T-helper 1 cell treated with Interleukin-12 subunit alpha and Interleukin-12 subunit beta and Interleukin-4 antibody, amounts not matched to agents 30 μg/mL and 1 μg/mL, for 36 hours (primary cell): ENCODE results near the gene STBD1.
"Not testable (repeated sequence)": the region's sequence is repeated elsewhere in the genome, so short reads cannot be mapped to it uniquely, and the experiment has no call there.

ENCODE experiments used
- H3K27ac Mint-ChIP-seq: one replicate; pipeline ENCODE4 v1.8.0; 2021; ENCODE audit warnings: mild to moderate bottlenecking, mixed read lengths
- H3K27me3 Mint-ChIP-seq: one replicate; pipeline ENCODE4 v1.8.0; 2021; ENCODE audit warnings: low read depth, mixed read lengths
- H3K36me3 Mint-ChIP-seq: one replicate; pipeline ENCODE4 v1.8.0; 2021; ENCODE audit warnings: low read depth, mixed read lengths
- H3K4me1 Mint-ChIP-seq: one replicate; pipeline ENCODE4 v1.8.0; 2021; ENCODE audit warnings: low read depth, mixed read lengths
- H3K4me3 Mint-ChIP-seq: one replicate; pipeline ENCODE4 v1.8.0; 2021; ENCODE audit warnings: mild to moderate bottlenecking, moderate library complexity, mixed read lengths
- H3K9me3 Mint-ChIP-seq: one replicate; pipeline ENCODE4 v1.8.0; 2021; ENCODE audit warnings: mixed read lengths

Gene STBD1

DNA sequence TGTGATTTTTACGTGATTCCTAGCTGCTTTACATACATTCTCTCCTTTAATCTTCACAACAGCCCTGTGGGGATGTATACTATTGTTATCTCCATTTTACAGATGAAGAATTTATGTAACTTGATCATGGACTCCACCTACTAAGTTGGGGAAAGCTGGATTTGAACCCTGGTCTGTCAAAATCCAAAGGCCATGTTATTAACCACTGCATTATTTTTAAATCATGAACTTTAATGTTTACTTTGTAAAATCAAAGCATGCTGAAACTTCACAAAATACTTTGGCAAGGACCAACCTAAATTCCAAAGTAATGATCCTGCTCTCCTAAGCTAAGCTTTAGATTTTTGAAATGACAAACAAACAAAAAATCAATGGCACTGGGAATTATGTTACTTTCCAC lies 28.9 kb upstream of the STBD1 start:
- no peaks in the 10 kb centered on the region for H3K9me3 Mint-ChIP-seq

DNA sequence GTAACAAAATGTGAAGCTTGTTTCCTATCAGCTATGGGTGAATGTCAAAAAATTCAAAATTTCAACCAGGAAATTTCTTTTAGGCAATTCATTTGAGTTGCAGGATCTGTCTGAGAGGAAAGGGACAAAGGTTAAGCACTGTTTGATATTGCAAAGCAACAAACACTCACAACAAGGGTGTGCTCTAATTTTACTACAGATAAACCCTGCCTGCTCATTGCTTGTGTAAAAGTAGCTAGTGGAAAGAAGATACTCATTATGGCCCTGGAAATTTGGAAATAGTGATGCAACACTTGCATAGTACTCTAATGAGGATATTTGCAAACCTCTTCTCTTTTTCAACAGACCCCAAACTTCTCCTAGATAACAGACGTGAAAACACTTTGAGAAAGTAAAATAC lies 27.9 kb upstream of the STBD1 start:
- Mint-ChIP-seq H3K27me3 (peaks cover 27% of the 10 kb centered on the region), H3K4me3 (no peak overlapping the region), H3K4me1 (no peaks in the 10 kb centered on the region), H3K27ac (no peak overlapping the region), H3K36me3 (no peaks in the 10 kb centered on the region), H3K9me3 (no peaks in the 10 kb centered on the region)

More for the DNA sequence above, 28.9 kb upstream of the STBD1 start:
- H3K4me3 Mint-ChIP-seq: no peak overlapping the region
- no peaks in the 10 kb centered on the region for H3K36me3 Mint-ChIP-seq
- peaks cover 32% of the 10 kb centered on the region for H3K27me3 Mint-ChIP-seq
- H3K4me1 Mint-ChIP-seq: no peaks in the 10 kb centered on the region
- H3K27ac Mint-ChIP-seq: no peak overlapping the region

DNA sequence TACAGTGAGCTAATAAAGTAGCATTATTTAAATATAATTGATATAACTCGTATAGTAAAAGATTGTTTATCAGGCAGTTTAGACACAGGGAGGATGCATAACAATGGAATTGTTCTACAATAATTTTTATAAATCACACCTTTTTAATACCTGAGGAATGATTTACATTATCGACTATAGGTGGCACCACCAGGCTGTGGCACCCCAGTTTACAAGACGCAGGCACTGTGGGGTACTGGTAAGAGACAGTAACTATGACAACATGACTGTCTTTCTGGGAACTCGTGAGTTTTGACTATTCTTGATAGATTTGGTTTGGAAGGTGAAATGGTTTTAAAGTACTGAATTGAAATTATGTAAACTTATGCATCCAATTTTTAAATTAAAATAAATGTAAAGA lies 27.1 kb upstream of the STBD1 start:
- Mint-ChIP-seq H3K4me3 (no peak overlapping the region), H3K9me3 (no peaks in the 10 kb centered on the region), H3K27me3 (peaks cover 25% of the 10 kb centered on the region), H3K4me1 (no peaks in the 10 kb centered on the region), H3K36me3 (no peaks in the 10 kb centered on the region), H3K27ac (no peak overlapping the region)

DNA sequence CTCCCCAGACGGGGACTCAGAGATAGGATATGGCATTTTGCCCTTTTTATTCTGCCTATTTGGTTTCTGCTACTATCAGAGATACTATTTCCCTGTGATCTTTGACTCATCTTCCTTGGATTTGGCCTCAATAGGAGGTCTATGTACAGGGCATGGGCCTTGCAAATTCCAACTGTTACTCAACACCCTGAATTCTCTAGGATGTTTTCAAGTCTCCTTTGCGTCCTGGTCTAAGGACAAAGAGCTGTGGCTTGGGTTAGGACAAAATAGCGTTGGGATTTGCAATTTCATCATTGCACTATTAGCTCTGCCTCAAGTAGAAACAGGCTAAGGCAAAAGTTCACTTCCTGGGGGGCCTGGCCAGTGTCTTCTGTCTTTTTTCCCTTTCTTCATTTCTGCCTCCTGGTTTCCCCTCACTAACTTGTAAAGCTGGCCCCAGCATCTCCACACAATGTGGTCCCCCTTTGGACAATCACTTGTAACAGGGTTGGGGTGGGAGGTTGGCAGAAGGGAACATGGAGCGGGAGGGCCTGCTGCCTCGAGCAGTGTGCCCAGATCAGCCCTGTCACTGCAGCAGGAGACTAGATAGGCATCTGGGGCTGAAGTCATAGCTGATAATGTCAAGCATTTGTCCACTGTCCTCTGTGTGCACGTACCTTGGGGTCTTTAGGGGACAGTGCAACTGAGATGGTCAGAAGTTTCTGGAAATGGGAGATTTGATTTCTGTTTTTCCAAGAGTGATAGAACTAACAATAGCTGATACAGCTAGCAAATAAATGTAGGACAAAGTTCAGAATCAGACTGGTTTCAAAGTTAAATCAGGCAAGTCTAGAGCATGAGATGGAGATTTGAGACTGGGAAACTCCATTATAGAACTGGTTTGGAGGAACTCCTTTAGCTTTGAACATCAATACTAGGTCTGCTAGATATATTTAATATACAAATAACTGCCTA lies 25.8 kb upstream of the STBD1 start:
- Mint-ChIP-seq H3K9me3 (peaks cover under 1% of the 10 kb centered on the region), H3K4me1 (no peaks in the 10 kb centered on the region), H3K36me3 (no peaks in the 10 kb centered on the region), H3K27me3 (peaks cover 26% of the 10 kb centered on the region), H3K4me3 (no peak overlapping the region), H3K27ac (no peak overlapping the region)

DNA sequence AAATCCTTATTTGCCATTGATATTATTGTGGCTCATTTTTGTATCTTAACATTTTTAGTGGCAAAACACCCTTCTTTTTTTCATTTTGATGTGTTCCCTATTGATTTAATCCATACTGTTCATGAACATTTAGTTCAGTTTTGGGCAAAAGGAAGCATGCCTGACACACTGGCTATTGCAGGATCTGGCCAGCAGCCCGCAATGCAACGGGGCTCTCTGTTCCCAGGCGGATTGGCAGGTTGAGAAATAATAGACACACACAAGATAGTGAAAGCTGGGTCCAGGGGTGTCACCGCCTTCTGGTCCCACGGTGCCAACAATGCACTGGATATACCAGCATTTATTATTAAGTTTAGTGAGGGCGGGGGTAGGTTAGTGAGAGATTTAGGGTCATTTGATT lies 24.9 kb upstream of the STBD1 start:
- not testable (repeated sequence) for H3K4me1 Mint-ChIP-seq, H3K4me3 Mint-ChIP-seq, H3K27ac Mint-ChIP-seq, H3K36me3 Mint-ChIP-seq, H3K9me3 Mint-ChIP-seq
- H3K27me3 Mint-ChIP-seq: peaks cover 33% of the 10 kb centered on the region

DNA sequence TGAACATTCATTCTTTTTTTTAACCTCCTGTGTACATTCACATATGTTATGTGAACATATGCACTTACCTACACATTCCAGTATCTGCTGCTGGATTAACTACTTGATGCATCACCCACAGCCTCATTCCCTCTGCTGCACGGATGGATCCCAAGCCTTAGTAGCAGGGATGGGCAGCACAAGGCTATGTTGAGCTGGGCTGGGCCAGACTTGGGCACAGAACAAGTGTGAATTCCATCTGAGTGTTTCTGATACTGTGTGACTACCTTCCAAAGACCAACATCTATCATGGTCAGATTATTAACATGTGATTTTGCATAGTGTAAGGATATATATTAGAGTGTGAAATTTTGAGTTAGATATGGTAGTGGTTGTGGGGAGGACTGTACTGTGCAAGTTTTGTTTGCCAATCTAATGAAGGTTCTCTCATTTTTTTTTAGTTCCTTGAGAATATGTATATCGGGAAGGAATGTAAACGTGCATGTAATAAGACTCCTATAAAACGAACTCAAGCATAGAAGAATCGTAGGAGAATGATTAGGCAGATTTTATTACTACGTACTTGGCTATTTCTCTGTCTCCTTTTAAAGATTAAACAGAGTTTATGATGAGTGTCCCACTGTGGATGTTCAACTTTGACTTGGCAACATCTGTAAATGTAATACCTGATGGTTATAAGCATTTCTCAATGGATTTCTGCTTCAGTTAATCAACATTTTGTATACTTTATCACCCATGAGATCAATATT lies 23.4 kb upstream of the STBD1 start:
- no peaks in the 10 kb centered on the region for H3K4me1 Mint-ChIP-seq
- H3K9me3 Mint-ChIP-seq: peaks cover 12% of the 10 kb centered on the region
- H3K4me3 Mint-ChIP-seq: no peak overlapping the region
- peaks cover 43% of the 10 kb centered on the region for H3K27me3 Mint-ChIP-seq
- H3K27ac Mint-ChIP-seq: no peak overlapping the region
- no peaks in the 10 kb centered on the region for H3K36me3 Mint-ChIP-seq

DNA sequence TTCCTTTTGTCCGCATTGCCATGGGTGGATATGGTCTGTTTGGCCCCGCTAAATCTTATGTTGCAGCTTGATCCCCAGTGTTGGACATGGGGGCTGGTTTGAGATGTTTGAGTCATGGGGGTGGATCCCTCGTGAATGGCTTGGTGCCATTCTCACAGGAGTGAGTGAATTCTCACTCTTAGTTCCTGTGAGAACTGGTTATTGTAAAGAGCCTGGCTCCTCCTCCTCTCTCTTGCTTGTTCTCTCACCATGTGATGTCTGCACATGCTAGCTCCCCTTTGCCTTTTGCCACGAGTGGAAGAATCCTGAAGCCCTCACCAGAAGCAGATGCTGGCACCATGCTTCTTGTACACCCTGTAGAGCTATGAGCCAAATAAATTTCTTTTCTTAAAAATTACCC lies 22.6 kb upstream of the STBD1 start:
- Mint-ChIP-seq H3K27me3 (peaks cover 43% of the 10 kb centered on the region), H3K4me1 (no peaks in the 10 kb centered on the region), H3K9me3 (peaks cover 12% of the 10 kb centered on the region), H3K4me3 (no peak overlapping the region), H3K27ac (no peak overlapping the region), H3K36me3 (no peaks in the 10 kb centered on the region)

DNA sequence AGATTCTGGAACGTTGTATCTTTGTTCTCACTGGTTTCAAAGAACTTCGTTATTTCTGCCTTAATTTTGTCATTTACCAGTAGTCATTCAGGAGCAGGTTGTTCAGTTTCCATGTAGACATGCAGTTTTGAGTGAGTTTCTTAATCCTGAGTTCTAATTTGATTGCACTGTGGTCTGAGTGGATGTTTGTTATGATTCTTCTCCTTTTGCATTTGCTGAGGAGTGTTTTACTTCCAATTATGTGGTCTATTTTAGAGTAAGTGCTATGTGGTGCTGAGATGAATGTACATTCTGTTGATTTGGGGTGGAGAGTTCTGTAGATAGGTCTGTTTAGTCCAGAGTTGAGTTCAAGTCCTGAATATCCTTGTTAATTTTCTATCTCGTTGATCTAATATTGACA lies 18.7 kb upstream of the STBD1 start:
- H3K27ac Mint-ChIP-seq, H3K4me3 Mint-ChIP-seq, H3K4me1 Mint-ChIP-seq, H3K36me3 Mint-ChIP-seq: not testable (repeated sequence)
- Mint-ChIP-seq H3K27me3 (peaks cover 46% of the 10 kb centered on the region), H3K9me3 (peaks cover 12% of the 10 kb centered on the region)

DNA sequence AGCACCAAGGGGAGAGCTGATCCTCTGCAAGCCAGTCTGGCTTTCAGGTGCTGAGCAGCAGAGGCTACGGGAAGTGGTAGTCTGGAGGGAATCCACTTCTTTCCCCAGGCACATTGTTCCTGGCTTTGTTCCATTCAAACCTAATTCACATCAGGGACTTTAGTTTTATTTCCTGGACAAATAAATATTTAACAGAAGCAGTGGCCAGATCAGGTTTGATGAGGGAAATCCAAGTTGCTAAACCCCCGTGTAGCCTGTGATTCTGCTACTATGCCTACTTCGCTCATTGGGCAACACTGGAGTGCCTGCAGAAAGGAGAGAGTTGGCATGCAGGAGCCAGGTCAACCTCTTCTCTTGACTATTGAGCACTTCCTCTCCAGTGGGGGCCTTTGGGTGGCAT lies 13.8 kb upstream of the STBD1 start:
- Mint-ChIP-seq H3K27ac (no peak overlapping the region), H3K4me1 (no peaks in the 10 kb centered on the region), H3K4me3 (no peak overlapping the region), H3K36me3 (no peaks in the 10 kb centered on the region), H3K27me3 (peaks cover 21% of the 10 kb centered on the region), H3K9me3 (peaks cover 24% of the 10 kb centered on the region)

DNA sequence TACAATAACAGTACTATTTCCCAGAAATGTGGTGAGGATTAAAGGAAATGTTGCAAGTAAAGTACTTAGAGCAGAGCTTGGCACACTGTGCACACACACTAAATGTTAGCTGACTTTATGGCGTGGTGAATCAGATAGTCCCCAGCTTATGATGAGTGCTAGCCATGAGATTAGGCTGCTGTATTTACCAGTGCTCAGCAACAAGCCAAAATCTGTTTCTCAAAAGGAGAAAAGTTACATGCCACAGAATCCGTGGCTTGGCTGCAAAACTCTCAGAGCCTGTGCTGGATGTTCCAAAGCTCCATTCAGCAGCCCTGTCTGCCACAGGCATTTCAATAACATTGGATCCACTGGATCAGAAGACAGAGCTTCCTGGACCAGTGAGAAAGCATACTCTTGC lies 12.8 kb upstream of the STBD1 start:
- Mint-ChIP-seq H3K4me3 (no peak overlapping the region), H3K27me3 (peaks cover 17% of the 10 kb centered on the region), H3K27ac (no peak overlapping the region), H3K36me3 (peaks cover 6% of the 10 kb centered on the region), H3K4me1 (no peaks in the 10 kb centered on the region), H3K9me3 (peaks cover 32% of the 10 kb centered on the region)

DNA sequence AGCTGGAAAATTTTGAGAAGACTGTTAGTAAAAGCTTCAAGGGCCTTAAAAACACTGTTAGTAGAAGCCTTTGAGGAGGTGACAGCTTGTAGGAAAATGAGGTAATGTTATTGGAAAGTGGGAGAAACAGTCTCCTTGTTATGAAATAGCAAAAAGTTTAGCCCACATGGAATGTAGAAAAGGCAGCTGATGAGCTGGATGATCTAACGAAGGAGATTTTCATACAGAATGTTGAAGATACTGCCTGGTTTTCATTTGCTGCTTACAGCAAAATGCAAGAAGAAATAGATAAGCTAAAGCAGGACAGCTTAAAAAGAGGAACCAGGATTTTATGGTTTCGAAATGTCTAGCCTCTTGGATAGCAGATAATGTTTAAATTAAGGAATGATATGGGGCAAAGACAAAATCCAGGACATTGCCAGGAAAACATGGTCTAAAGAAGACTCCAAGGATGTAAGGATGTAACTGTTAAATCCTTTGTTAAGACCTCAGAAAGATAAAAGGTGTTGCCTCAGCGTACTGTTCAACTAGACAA lies 10.2 kb upstream of the STBD1 start:
- peaks cover 14% of the 10 kb centered on the region for H3K36me3 Mint-ChIP-seq
- peaks cover 11% of the 10 kb centered on the region for H3K27me3 Mint-ChIP-seq
- H3K4me3 Mint-ChIP-seq: no peak overlapping the region
- peaks cover 14% of the 10 kb centered on the region for H3K4me1 Mint-ChIP-seq
- H3K27ac Mint-ChIP-seq: no peak overlapping the region
- peaks cover 36% of the 10 kb centered on the region for H3K9me3 Mint-ChIP-seq

DNA sequence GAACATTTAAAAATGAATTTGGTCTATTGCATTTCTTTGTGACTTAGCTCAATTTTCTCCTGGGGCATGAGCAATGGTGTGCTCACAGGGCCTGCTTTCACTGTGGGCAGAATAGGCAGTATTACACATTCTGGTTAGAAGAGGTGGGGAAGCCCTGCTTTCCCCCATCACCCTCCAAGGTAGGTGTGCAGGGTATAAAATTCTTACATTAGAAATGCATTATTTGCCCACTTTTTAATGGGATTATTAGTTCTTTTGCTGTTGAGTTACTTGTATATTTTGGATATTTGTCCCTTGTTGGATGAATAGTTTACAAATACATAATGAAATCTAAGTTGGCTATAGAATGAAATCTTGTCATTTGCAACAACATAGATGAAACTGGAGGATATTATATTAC lies 8.3 kb upstream of the STBD1 start:
- H3K36me3 Mint-ChIP-seq: peaks cover 18% of the 10 kb centered on the region
- H3K4me1 Mint-ChIP-seq: peaks cover 30% of the 10 kb centered on the region
- H3K9me3 Mint-ChIP-seq: peaks cover 36% of the 10 kb centered on the region
- peaks cover 8% of the 10 kb centered on the region for H3K27me3 Mint-ChIP-seq
- no peak overlapping the region for H3K27ac Mint-ChIP-seq
- H3K4me3 Mint-ChIP-seq: no peak overlapping the region

DNA sequence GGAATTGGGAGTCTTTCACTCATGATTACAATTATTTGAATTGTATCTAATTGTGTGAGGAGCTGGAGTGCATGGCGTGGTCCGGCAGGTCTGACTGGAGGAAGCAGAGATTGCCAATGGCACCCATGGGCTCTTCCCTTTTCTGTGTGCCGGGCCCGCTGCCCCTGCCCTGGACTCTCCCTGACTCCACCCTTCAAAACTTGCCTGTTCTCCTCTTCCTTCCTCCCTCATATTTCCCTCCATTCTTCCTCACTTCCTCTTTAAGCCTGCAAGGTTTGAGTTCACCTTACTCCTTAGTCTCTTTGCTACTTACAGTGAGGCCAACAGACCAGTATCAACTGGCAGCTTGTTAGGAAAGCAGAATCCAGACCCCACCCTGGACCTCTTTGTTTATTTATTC lies 6.5 kb upstream of the STBD1 start:
- peaks cover 38% of the 10 kb centered on the region for H3K4me1 Mint-ChIP-seq
- no peaks in the 10 kb centered on the region for H3K27me3 Mint-ChIP-seq
- H3K36me3 Mint-ChIP-seq: peaks cover 20% of the 10 kb centered on the region
- H3K9me3 Mint-ChIP-seq: peaks cover 32% of the 10 kb centered on the region
- no peak overlapping the region for H3K4me3 Mint-ChIP-seq
- H3K27ac Mint-ChIP-seq: no peak overlapping the region

DNA sequence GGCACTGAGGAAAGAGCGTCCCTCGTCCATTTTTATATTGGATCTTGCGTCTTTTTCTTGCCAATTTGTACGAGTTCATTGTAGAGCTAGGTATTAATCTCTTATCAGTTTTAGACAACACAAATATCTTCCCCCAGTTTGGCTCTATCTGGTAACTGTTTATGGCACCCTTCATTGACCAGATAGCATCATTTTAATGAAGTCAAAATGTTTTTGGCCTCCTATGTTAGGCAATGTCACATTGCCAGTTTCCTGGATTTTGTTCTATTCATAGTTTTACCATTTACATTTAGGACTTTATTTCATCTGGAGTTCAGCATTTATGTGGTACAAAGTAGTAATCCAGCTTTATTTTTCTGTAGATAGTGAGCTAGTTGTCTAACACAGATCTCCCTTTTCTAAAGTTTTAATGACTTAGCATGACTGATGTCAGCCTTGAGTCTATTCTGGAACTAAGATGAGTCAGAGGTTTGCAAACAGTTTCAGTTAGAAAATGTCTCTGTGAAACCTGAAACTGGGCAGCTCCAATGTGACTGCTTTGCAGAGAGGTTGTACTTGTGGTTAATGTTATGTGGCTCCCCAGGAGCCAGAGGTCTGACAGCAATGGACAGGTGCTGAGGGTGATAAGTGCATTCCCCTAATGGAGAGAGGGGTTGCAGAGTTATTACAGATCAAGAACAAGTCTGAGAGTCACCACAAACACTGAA lies 5.3 kb upstream of the STBD1 start:
- peak overlapping the region; percentile 69 for H3K27ac Mint-ChIP-seq

More for the DNA sequence above, 5.3 kb upstream of the STBD1 start:
- H3K36me3 Mint-ChIP-seq: peaks cover 20% of the 10 kb centered on the region
- H3K27me3 Mint-ChIP-seq: no peaks in the 10 kb centered on the region
- H3K4me1 Mint-ChIP-seq: peaks cover 44% of the 10 kb centered on the region
- H3K9me3 Mint-ChIP-seq: peaks cover 27% of the 10 kb centered on the region
- H3K4me3 Mint-ChIP-seq: peak overlapping the region; percentile 14
